GM12878 (cell line): ENCODE measurements around the gene TMED1. TPM values are rescaled to one million over a fixed set of nuclear protein-coding genes. Genes with fewer than 3 reads are reported as not detected.

Source experiments
- CBX3 ChIP-seq: fragments of 200-600 bp; sonication (generic); IDR thresholded peaks from 2 replicates; pipeline ENCODE4 v1.6.1; 2016; ENCODE audit warnings: low read depth, borderline replicate concordance
- CBX5 ChIP-seq: sonication (generic); IDR thresholded peaks from 2 replicates; pipeline ENCODE4 v1.6.1; 2016; ENCODE audit warnings: low read depth, moderate library complexity, mild to moderate bottlenecking, inconsistent platforms
- CHD2 ChIP-seq: IDR thresholded peaks from 2 replicates; pipeline ENCODE4 v1.6.1; 2011; ENCODE audit warnings: low read depth, low read length, improper control_type of control experiment, borderline replicate concordance
- DPF2 ChIP-seq: fragments of 450-650 bp; IDR thresholded peaks from 2 replicates; pipeline ENCODE4 v1.6.1; 2017; ENCODE audit warnings: mild to moderate bottlenecking
- E2F8 ChIP-seq: fragments of 450-650 bp; IDR thresholded peaks from 2 replicates; pipeline ENCODE4 v1.6.1; 2018; ENCODE audit warnings: mild to moderate bottlenecking, low read depth, moderate library complexity; ENCODE audit not compliant: partially characterized antibody
- EED ChIP-seq: sonication (generic); IDR thresholded peaks from 2 replicates; pipeline ENCODE4 v1.6.1; 2016; ENCODE audit warnings: antibody characterized with exemption, low read depth
- EGR1 ChIP-seq, 2 experiments: IDR thresholded peaks; 1 replicate in 1 of 2; 2 replicates in 1 of 2; pipeline ENCODE4 v1.6.1; 2011 to 2012; ENCODE audit warnings: low read depth in 2 of 2, low read length in 2 of 2, borderline replicate concordance in 1 of 2, mild to moderate bottlenecking in 1 of 2, moderate library complexity in 1 of 2
- ESRRA ChIP-seq: IDR thresholded peaks from 2 replicates; pipeline ENCODE4 v1.6.1; 2012; ENCODE audit warnings: mild to moderate bottlenecking, low read length, improper control_type of control experiment
- ETV6 ChIP-seq, 2 experiments: fragments of 450-650 bp in 1 of 2; IDR thresholded peaks in 1 of 2; conservative IDR thresholded peaks in 1 of 2; 2 replicates each; pipeline ENCODE4 v1.6.1; 2014; ENCODE audit warnings: antibody characterized with exemption in 1 of 2, borderline replicate concordance in 1 of 2, low read depth in 1 of 2, mild to moderate bottlenecking in 1 of 2, moderate library complexity in 1 of 2
- FOXK2 ChIP-seq: fragments of 450-650 bp; IDR thresholded peaks from 2 replicates; pipeline ENCODE4 v1.6.1; 2017; ENCODE audit warnings: mild to moderate bottlenecking, moderate library complexity
- FOXM1 ChIP-seq: IDR thresholded peaks from 2 replicates; pipeline ENCODE4 v1.6.1; 2012; ENCODE audit warnings: low read depth, mild to moderate bottlenecking, inconsistent platforms, low read length, moderate library complexity
- IKZF2 ChIP-seq, 2 experiments: fragments of 450-650 bp; IDR thresholded peaks; 2 replicates each; pipeline ENCODE4 v1.6.1; 2017; ENCODE audit warnings: mild to moderate bottlenecking in 2 of 2, moderate library complexity in 2 of 2
- MTA3 ChIP-seq: IDR thresholded peaks from 2 replicates; pipeline ENCODE4 v1.6.1; 2012; ENCODE audit warnings: low read length, inconsistent platforms, borderline replicate concordance
- MYC ChIP-seq: IDR thresholded peaks from 2 replicates; pipeline ENCODE4 v1.6.1; 2011; ENCODE audit warnings: mild to moderate bottlenecking, low read length, moderate library complexity, inconsistent platforms; ENCODE audit not compliant: insufficient read depth, insufficient replicate concordance, insufficient read length, severe bottlenecking
- RAD51 ChIP-seq: fragments of 450-650 bp; IDR thresholded peaks from 2 replicates; pipeline ENCODE4 v1.6.1; 2016; ENCODE audit warnings: moderate library complexity, mild to moderate bottlenecking, inconsistent platforms
- RCOR1 ChIP-seq: conservative IDR thresholded peaks from 2 replicates; pipeline ENCODE4 v1.6.1; 2012; ENCODE audit warnings: low read depth, low read length, improper control_type of control experiment
- SRF ChIP-seq, 2 experiments: IDR thresholded peaks; 2 replicates each; pipeline ENCODE4 v1.6.1; 2011; ENCODE audit warnings: low read depth in 2 of 2, low read length in 2 of 2, mild to moderate bottlenecking in 1 of 2, moderate library complexity in 1 of 2
- STAT3 ChIP-seq: IDR thresholded peaks from 2 replicates; pipeline ENCODE4 v1.6.1; 2011; ENCODE audit warnings: low read depth, low read length, improper control_type of control experiment
- ZNF274 ChIP-seq: IDR thresholded peaks from one replicate; pipeline ENCODE4 v1.8.0; 2011; ENCODE audit not compliant: insufficient read length, insufficient read depth
- ZNF687 ChIP-seq: fragments of 450-650 bp; IDR thresholded peaks from 2 replicates; pipeline ENCODE4 v1.6.1; 2017; ENCODE audit warnings: mild to moderate bottlenecking, moderate library complexity
- ZZZ3 ChIP-seq: IDR thresholded peaks from 2 replicates; pipeline ENCODE4 v1.6.1; 2011; ENCODE audit warnings: low read depth; ENCODE audit not compliant: control insufficient read depth, insufficient read length
- polyA plus RNA-seq, 11 experiments: library from polyadenylated mRNA; depleted of rRNA in 4 of 11; unstranded in 6 of 11; stranded (reverse) in 5 of 11; fragments of >200 nt; fragmentation: Nextera tagmentation in 4 of 11; fragmentation: Illumina TruSeq in 1 of 11; extraction: Ambion mirVana in 4 of 11; extraction: Trizol in 1 of 11; gene quantifications; 1 replicate in 1 of 11; 2 replicates in 10 of 11; pipeline versions ENCODE4 v1.2.1 to v1.2.3, GENCODE V29; 2011 to 2016; ENCODE audit warnings: inconsistent platforms in 2 of 11, missing spikeins in 2 of 11, low read depth in 1 of 11
- total RNA-seq, 4 experiments: library from RNA; depleted of rRNA in 3 of 4; stranded (reverse); fragments of >200 nt in 3 of 4; fragmentation: Illumina TruSeq in 1 of 4; extraction: Trizol in 1 of 4; gene quantifications; 2 replicates each; pipeline versions ENCODE4 v1.2.1 to v1.2.3, GENCODE V29; 2013 to 2021
- TF ChIP-seq, protein P1 (sequence below): fragments of 150-350 bp; IDR thresholded peaks from 2 replicates; pipeline ENCODE4 v1.6.1; 2014; ENCODE audit warnings: mild to moderate bottlenecking, low read depth, low read length

The TMED1 gene
- total and polyA plus RNA-seq, 10 of the 15 experiments (the other 5 are each of a cell fraction or from before 2014, with no cell fraction given), result 0.60 to 23.1 (median 12.3) TPM

DNA sequence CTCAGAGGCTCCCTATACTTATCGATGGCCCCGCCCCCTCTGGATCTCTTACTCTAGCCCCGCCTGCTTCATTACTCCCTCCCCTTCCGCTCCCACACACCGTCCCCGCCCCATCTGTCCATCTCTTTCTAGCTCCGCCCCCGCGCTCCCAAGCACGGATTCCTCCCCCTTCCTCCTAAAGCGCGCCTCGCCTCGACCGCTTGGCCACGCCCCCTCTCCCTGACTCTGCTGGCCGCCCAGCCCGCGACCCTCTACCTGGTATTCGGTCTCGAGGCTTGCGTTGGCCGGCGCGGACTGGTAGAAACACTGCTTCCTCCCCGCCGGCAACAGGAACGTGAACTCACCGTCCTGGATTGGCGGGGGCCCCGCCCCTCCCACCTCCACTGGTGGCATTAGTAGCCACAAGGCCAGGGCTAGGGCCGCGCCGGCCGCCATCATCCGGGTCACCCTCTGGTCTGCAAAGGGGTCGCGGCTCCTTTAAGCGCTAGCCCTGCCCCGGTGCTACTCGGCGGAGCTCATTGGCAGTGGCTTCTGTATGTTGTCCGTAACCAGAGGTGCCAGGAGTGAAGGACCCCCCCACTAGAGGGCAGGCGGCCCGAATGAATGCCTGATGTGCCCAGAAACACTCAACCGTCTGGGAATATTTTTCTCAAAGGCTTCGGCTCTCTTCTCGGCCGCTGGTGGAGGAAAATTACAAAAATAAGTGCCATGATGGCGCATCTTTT lies at the start of gene TMED1 (continued):
- TF ChIP-seq, protein P1, sequence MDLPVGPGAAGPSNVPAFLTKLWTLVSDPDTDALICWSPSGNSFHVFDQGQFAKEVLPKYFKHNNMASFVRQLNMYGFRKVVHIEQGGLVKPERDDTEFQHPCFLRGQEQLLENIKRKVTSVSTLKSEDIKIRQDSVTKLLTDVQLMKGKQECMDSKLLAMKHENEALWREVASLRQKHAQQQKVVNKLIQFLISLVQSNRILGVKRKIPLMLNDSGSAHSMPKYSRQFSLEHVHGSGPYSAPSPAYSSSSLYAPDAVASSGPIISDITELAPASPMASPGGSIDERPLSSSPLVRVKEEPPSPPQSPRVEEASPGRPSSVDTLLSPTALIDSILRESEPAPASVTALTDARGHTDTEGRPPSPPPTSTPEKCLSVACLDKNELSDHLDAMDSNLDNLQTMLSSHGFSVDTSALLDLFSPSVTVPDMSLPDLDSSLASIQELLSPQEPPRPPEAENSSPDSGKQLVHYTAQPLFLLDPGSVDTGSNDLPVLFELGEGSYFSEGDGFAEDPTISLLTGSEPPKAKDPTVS, result no peak
- TF ChIP-seq FOXM1, result no peak
- TF ChIP-seq FOXK2, result no peak
- no peak for TF ChIP-seq RAD51
- peak in 1 of 2 experiments; percentile 8; a peak in 2 of 3 replicates for TF ChIP-seq EGR1 (IDR thresholded peaks at IDR 0.05; ENCODE audit: borderline replicate concordance in 1 of 2, low read depth in 2 of 2, low read length in 2 of 2)
- TF ChIP-seq IKZF2 (IDR thresholded peaks at IDR 0.05), result 0 out of 4 replicates have a peak, but pooled peaks of 1 of the 2 experiments have one; percentile 37
- TF ChIP-seq RCOR1, result no peak
- TF ChIP-seq EED, result no peak
- no peak for TF ChIP-seq ESRRA
- TF ChIP-seq ETV6 (conservative IDR thresholded peaks at IDR 0.05 in 1 of 2, IDR thresholded peaks at IDR 0.05 in 1 of 2; ENCODE audit: borderline replicate concordance in 1 of 2, low read depth in 1 of 2), result no peak
- TF ChIP-seq ZNF687, result no peak
- TF ChIP-seq STAT3, result no peak
- no peak; the same call in 1 of the 2 replicates for TF ChIP-seq CHD2
- peak; percentile 58 for TF ChIP-seq DPF2
- no peak for TF ChIP-seq MYC
- TF ChIP-seq SRF (IDR thresholded peaks at IDR 0.05; ENCODE audit: low read depth in 2 of 2, low read length in 2 of 2), result no peak
- TF ChIP-seq CBX3, result no peak
- TF ChIP-seq ZZZ3, result no peak
- peak; percentile 5; the same call in 1 of the 2 replicates for TF ChIP-seq MTA3
- no peak for TF ChIP-seq CBX5
- TF ChIP-seq ZNF274, result no peak
- TF ChIP-seq E2F8, result peak; percentile 48
